GM12891 (cell line): Measurements from ENCODE around the gene ZNF546.
A peak's percentile ranks its signal among the peaks of the same experiment; 100 is the strongest.

Experiments used
- DNase-seq: peaks from one replicate; pipeline ENCODE4 v3.0.0; 2011; ENCODE audit warnings: low spot score; ENCODE audit not compliant: insufficient read length
- FAIRE-seq: peaks from 2 replicates; lab custom pipeline; 2011; peaks lifted over from hg19 to GRCh38; lab: Jason Lieb, UNC
- PAX5 ChIP-seq: IDR thresholded peaks from 2 replicates; pipeline ENCODE4 v1.6.1; 2011; ENCODE audit warnings: low read length, moderate library complexity, mild to moderate bottlenecking; ENCODE audit not compliant: insufficient read depth, severe bottlenecking
- POLR2A ChIP-seq: IDR thresholded peaks from 2 replicates; pipeline ENCODE4 v1.6.1; 2011; ENCODE audit warnings: low read depth, low read length, control low read depth
- POLR2AphosphoS5 ChIP-seq: IDR thresholded peaks from 2 replicates; pipeline ENCODE4 v1.6.1; 2011; ENCODE audit warnings: low read depth, low read length, control low read depth
- POU2F2 ChIP-seq: IDR thresholded peaks from 2 replicates; pipeline ENCODE4 v1.6.1; 2011; ENCODE audit warnings: low read depth, mild to moderate bottlenecking, control low read depth, low read length, moderate library complexity
- SPI1 ChIP-seq: IDR thresholded peaks from 2 replicates; pipeline ENCODE4 v1.6.1; 2011; ENCODE audit warnings: low read depth, low read length, control low read depth
- TAF1 ChIP-seq: IDR thresholded peaks from 2 replicates; pipeline ENCODE4 v1.6.1; 2011; ENCODE audit warnings: low read depth, low read length, control low read depth

The ZNF546 gene

GRCh38 chr19:39968789-39969188 is 28.1 kb upstream of the ZNF546 start:
- DNase-seq (no peak), FAIRE-seq (no peak)
- no peak for TF ChIP-seq POLR2AphosphoS5

- DNase-seq (no peak), FAIRE-seq (peak; percentile 26)
- no peak for TF ChIP-seq POLR2AphosphoS5
- TF ChIP-seq TAF1 = no peak
Observed at GRCh38 chr19:39969266-39969665, 27.6 kb upstream of the ZNF546 start.

GRCh38 chr19:39969681-39970424 is 27.0 kb upstream of the ZNF546 start:
- no peak for FAIRE-seq
- TF ChIP-seq TAF1 = no peak
- DNase-seq = no peak

GRCh38 chr19:39970425-39970674 is 26.5 kb upstream of the ZNF546 start:
- DNase-seq (peak; percentile 28), FAIRE-seq (no peak)
- TF ChIP-seq TAF1 (no peak), SPI1 (no peak), POLR2AphosphoS5 (no peak), POU2F2 (no peak), POLR2A (no peak), PAX5 (no peak)

- TF ChIP-seq POLR2A = peak; percentile 84
- TF ChIP-seq PAX5 = no peak
- TF ChIP-seq TAF1 = peak; percentile 72
- TF ChIP-seq POU2F2 = no peak
- 0 out of 2 replicates have a peak, but pooled peaks have one; percentile 3 for TF ChIP-seq SPI1
- TF ChIP-seq POLR2AphosphoS5 = peak; percentile 83
- DNase-seq = peak; percentile 88
Observed at GRCh38 chr19:39970675-39971379, 26.0 kb upstream of the ZNF546 start, which contains the start of gene PSMC4. Gene PSMC4, plus strand, starts transcription at chr19:39971165. Its CDS starts 38 bp downstream, at chr19:39971203.

GRCh38 chr19:39971380-39972035 is 25.4 kb upstream of the ZNF546 start:
- FAIRE-seq = no peak

More at GRCh38 chr19:39970675-39971379, 26.0 kb upstream of the ZNF546 start, which contains the start of gene PSMC4:
- FAIRE-seq = peak; percentile 100

GRCh38 chr19:39974377-39975155 is 22.3 kb upstream of the ZNF546 start:
- FAIRE-seq = no peak
- no peak for DNase-seq
- TF ChIP-seq POU2F2 (no peak), SPI1 (no peak), PAX5 (no peak), POLR2A (no peak), POLR2AphosphoS5 (no peak), TAF1 (no peak)

More at GRCh38 chr19:39971380-39972035, 25.4 kb upstream of the ZNF546 start:
- DNase-seq = no peak
- TF ChIP-seq POLR2AphosphoS5 = no peak
- no peak for TF ChIP-seq TAF1
- TF ChIP-seq POLR2A = no peak
- TF ChIP-seq POU2F2 = no peak
- no peak for TF ChIP-seq SPI1

- TF ChIP-seq TAF1 (no peak), PAX5 (no peak), POLR2AphosphoS5 (no peak), SPI1 (no peak), POLR2A (no peak), POU2F2 (no peak)
- no peak for FAIRE-seq
- no peak for DNase-seq
Observed at GRCh38 chr19:39982883-39983282, 14.0 kb upstream of the ZNF546 start.

GRCh38 chr19:39983695-39984300 is 13.1 kb upstream of the ZNF546 start:
- no peak for FAIRE-seq

More at GRCh38 chr19:39983695-39984300, 13.1 kb upstream of the ZNF546 start:
- no peak for TF ChIP-seq POLR2AphosphoS5
- no peak for TF ChIP-seq POU2F2
- TF ChIP-seq PAX5 = no peak
- TF ChIP-seq POLR2A = no peak
- TF ChIP-seq TAF1 = no peak
- TF ChIP-seq SPI1 = no peak
- no peak for DNase-seq
